Neuronal stem cell (in vitro differentiated cells): ENCODE measurements around the gene CDC25B.

Experiments
- DNase-seq: peaks from one replicate; pipeline ENCODE4 v3.0.0-alpha.2; 2013; ENCODE audit warnings: low spot score
- H2AFZ ChIP-seq: one replicate; pipeline ENCODE4 v1.6.1; 2013; ENCODE audit warnings: mild to moderate bottlenecking, low read length, inconsistent platforms
- H2AK5ac ChIP-seq: 2 replicates; pipeline ENCODE4 v1.6.1; 2013; ENCODE audit warnings: low read depth, mild to moderate bottlenecking, inconsistent platforms, low read length, moderate library complexity, mixed read lengths
- H2BK120ac ChIP-seq: 2 replicates; pipeline ENCODE4 v1.6.1; 2013; ENCODE audit warnings: low read depth, mild to moderate bottlenecking, inconsistent platforms, low read length, moderate library complexity, mixed read lengths
- H2BK12ac ChIP-seq: one replicate; pipeline ENCODE4 v1.6.1; 2013; ENCODE audit warnings: low read length, inconsistent platforms
- H2BK15ac ChIP-seq: 2 replicates; pipeline ENCODE4 v1.6.1; 2013; ENCODE audit warnings: mild to moderate bottlenecking, low read length, inconsistent platforms, mixed read lengths
- H2BK5ac ChIP-seq: one replicate; pipeline ENCODE4 v1.6.1; 2013; ENCODE audit warnings: inconsistent platforms, mild to moderate bottlenecking, low read length, moderate library complexity
- H3K14ac ChIP-seq: one replicate; pipeline ENCODE4 v1.6.1; 2013; ENCODE audit warnings: low read length, inconsistent platforms
- H3K18ac ChIP-seq: 2 replicates; pipeline ENCODE4 v1.6.1; 2013; ENCODE audit warnings: low read length, inconsistent platforms
- H3K23ac ChIP-seq: 2 replicates; pipeline ENCODE4 v1.6.1; 2013; ENCODE audit warnings: low read depth, mild to moderate bottlenecking, mixed read lengths, low read length, inconsistent platforms; ENCODE audit not compliant: poor library complexity
- H3K27ac ChIP-seq: replicated peaks from 3 replicates; pipeline ENCODE4 v1.5.1; 2013; ENCODE audit warnings: low read length, inconsistent platforms
- H3K27me3 ChIP-seq, 3 experiments: 2 replicates each; pipeline ENCODE4 v1.6.1; 2013; ENCODE audit warnings: low read length in 3 of 3, mild to moderate bottlenecking in 2 of 3, inconsistent platforms in 1 of 3, low read depth in 1 of 3, mixed read lengths in 1 of 3, moderate library complexity in 1 of 3; ENCODE audit not compliant: control insufficient read depth in 3 of 3, insufficient read depth in 3 of 3
- H3K36me3 ChIP-seq, 2 donors: replicated peaks in 1 of 2; 2 replicates each; pipeline ENCODE4 v1.6.1; 2013; ENCODE audit warnings: low read length in 2 of 2; ENCODE audit not compliant: control insufficient read depth in 2 of 2, insufficient read depth in 2 of 2
- H3K4ac ChIP-seq: 2 replicates; pipeline ENCODE4 v1.6.1; 2013; ENCODE audit warnings: inconsistent platforms, mild to moderate bottlenecking, low read length, moderate library complexity
- H3K4me1 ChIP-seq, 2 donors: 1 replicate in 1 of 2; 2 replicates in 1 of 2; pipeline ENCODE4 v1.6.1; 2013; ENCODE audit warnings: low read length in 2 of 2, low read depth in 1 of 2; ENCODE audit not compliant: control insufficient read depth in 2 of 2, insufficient read depth in 1 of 2
- H3K4me2 ChIP-seq: one replicate; pipeline ENCODE4 v1.6.1; 2013; ENCODE audit warnings: mild to moderate bottlenecking, low read length, inconsistent platforms; ENCODE audit not compliant: insufficient read depth, poor library complexity, severe bottlenecking
- H3K4me3 ChIP-seq, 2 donors: 2 replicates each; pipeline ENCODE4 v1.5.1; 2013; ENCODE audit warnings: low read length in 2 of 2, mild to moderate bottlenecking in 2 of 2, inconsistent platforms in 1 of 2, moderate library complexity in 1 of 2
- H3K79me1 ChIP-seq: one replicate; pipeline ENCODE4 v1.6.1; 2013; ENCODE audit warnings: low read depth, mild to moderate bottlenecking, inconsistent platforms, low read length, moderate library complexity
- H3K9ac ChIP-seq: one replicate; pipeline ENCODE4 v1.6.1; 2013; ENCODE audit warnings: mild to moderate bottlenecking, low read depth, low read length, inconsistent platforms; ENCODE audit not compliant: poor library complexity
- H3K9me3 ChIP-seq, 2 donors: replicated peaks in 1 of 2; 2 replicates each; pipeline versions ENCODE3 to v1.6.1; 2013; ENCODE audit warnings: low read length in 2 of 2, mild to moderate bottlenecking in 2 of 2, inconsistent platforms in 1 of 2, low read depth in 1 of 2, mixed read lengths in 1 of 2, moderate library complexity in 1 of 2; ENCODE audit not compliant: control insufficient read depth in 2 of 2, insufficient read depth in 1 of 2
- H4K8ac ChIP-seq: one replicate; pipeline ENCODE4 v1.6.1; 2013; ENCODE audit warnings: low read depth, mild to moderate bottlenecking, inconsistent platforms, low read length, moderate library complexity
- H4K91ac ChIP-seq: one replicate; pipeline ENCODE4 v1.6.1; 2013; ENCODE audit warnings: low read length, low read depth, mild to moderate bottlenecking, inconsistent platforms; ENCODE audit not compliant: poor library complexity
- WGBS, 2 donors: extraction: QIAGEN DNeasy Blood & Tissue Kit; methylation state at CpG; one replicate each; pipeline ENCODE4 v1.1.7; 2013; ENCODE audit warnings: missing lambda C conversion rate in 2 of 2, mixed read lengths in 1 of 2; ENCODE audit not compliant: insufficient read length in 2 of 2, insufficient replicate concordance in 1 of 2; ENCODE audit errors: extremely low coverage in 2 of 2; 5-methylcytosine and 5-hydroxymethylcytosine counted together

CDC25B gene

GRCh38 chr20:3749087-3749688 is 46.9 kb upstream of the CDC25B start:
- peak overlapping the region; percentile 30 for H3K4ac ChIP-seq
- peaks cover 12 to 73% (median 19%) of the 10 kb centered on the region in 3 experiments for H3K27me3 ChIP-seq
- H3K27ac ChIP-seq: no peak overlapping the region
- H3K23ac ChIP-seq: peak overlapping the region; percentile 52
- H2BK120ac ChIP-seq: no peak overlapping the region
- H3K36me3 ChIP-seq: peaks cover 0 to 10% of the 10 kb centered on the region in 2 donors
- H2BK15ac ChIP-seq: peak overlapping the region; percentile 77
- peak overlapping the region; percentile 93 for H4K8ac ChIP-seq
- H3K79me1 ChIP-seq: no peaks in the 10 kb centered on the region
- H2AFZ ChIP-seq: no peak overlapping the region
- peak overlapping the region; percentile 66 for H2AK5ac ChIP-seq
- peaks cover 0 to 2% of the 10 kb centered on the region in 2 donors for H3K9me3 ChIP-seq
- H2BK12ac ChIP-seq: peak overlapping the region; percentile 30
- peaks cover 0 to 10% of the 10 kb centered on the region in 2 donors for H3K4me1 ChIP-seq
- no peak overlapping the region for H2BK5ac ChIP-seq
- H3K4me3 ChIP-seq: no peak overlapping the region
- DNase-seq: no peak
- no CpG with 5 or more reads among the region's 24 CpGs for WGBS, 2 donors
- peak overlapping the region; percentile 37 for H3K4me2 ChIP-seq
- H3K9ac ChIP-seq: peak overlapping the region; percentile 89
- no peak overlapping the region for H4K91ac ChIP-seq
- peak overlapping the region; percentile 94 for H3K18ac ChIP-seq
- peak overlapping the region; percentile 9 for H3K14ac ChIP-seq

- Histone ChIP-seq H3K79me1 (no peaks in the 10 kb centered on the region), H2BK120ac (no peak overlapping the region), H4K8ac (peak overlapping the region; percentile 93), H2AK5ac (peak overlapping the region; percentile 66), H3K4me2 (peak overlapping the region; percentile 75), H3K4me1 (peaks cover 0 to 10% of the 10 kb centered on the region in 2 donors), H2AFZ (no peak overlapping the region), H2BK15ac (peak overlapping the region; percentile 77), H2BK12ac (no peak overlapping the region), H3K18ac (peak overlapping the region; percentile 94), H3K4ac (peak overlapping the region; percentile 30), H3K27me3 (peaks cover 12 to 65% (median 13%) of the 10 kb centered on the region in 3 experiments), H3K4me3 (peak overlapping the region in 1 of 2 donors; percentile 37), H4K91ac (no peak overlapping the region), H3K9me3 (peaks cover 0 to 2% of the 10 kb centered on the region in 2 donors), H3K27ac (no peak overlapping the region), H3K36me3 (peaks cover 0 to 11% of the 10 kb centered on the region in 2 donors), H2BK5ac (no peak overlapping the region), H3K14ac (peak overlapping the region; percentile 9), H3K9ac (peak overlapping the region; percentile 89), H3K23ac (peak overlapping the region; percentile 60)
- peak; percentile 64 for DNase-seq
- no CpG with 5 or more reads among the region's 72 CpGs for whole genome bisulfite sequencing, 2 donors
These were observed 46.2 kb upstream of the CDC25B start for GRCh38 chr20:3749689-3750531.

- Histone ChIP-seq H2BK15ac (no peak overlapping the region), H2BK12ac (no peak overlapping the region), H3K27me3 (peaks cover 5 to 54% (median 10%) of the 10 kb centered on the region in 3 experiments), H3K9me3 (no peaks in the 10 kb centered on the region), H3K14ac (peak overlapping the region; percentile 86), H2AK5ac (peak overlapping the region; percentile 82), H3K4me3 (peak overlapping the region in 1 of 2 donors; percentile 72), H3K18ac (peak overlapping the region; percentile 71), H3K79me1 (no peaks in the 10 kb centered on the region), H2AFZ (no peak overlapping the region), H2BK5ac (no peak overlapping the region), H3K23ac (peak overlapping the region; percentile 66), H4K8ac (peak overlapping the region; percentile 50), H3K36me3 (peaks cover 0 to 24% of the 10 kb centered on the region in 2 donors), H3K4me2 (peak overlapping the region; percentile 56), H3K27ac (no peak overlapping the region), H2BK120ac (no peak overlapping the region), H4K91ac (no peak overlapping the region), H3K4ac (no peak overlapping the region), H3K4me1 (peaks cover 0 to 3% of the 10 kb centered on the region in 2 donors), H3K9ac (peak overlapping the region; percentile 82)
- no CpG with 5 or more reads among the region's 31 CpGs for WGBS, 2 donors
- DNase-seq: no peak
These were observed 44.8 kb upstream of the CDC25B start for GRCh38 chr20:3751305-3751674.
